Transverse colon (tissue), 3 donors: Measurements from ENCODE around the gene ARL5B.

Source experiments
- CTCF ChIP-seq, 5 experiments: fragments of 200-600 bp in 3 of 5; fragments of 450-650 bp in 2 of 5; sonication (generic) in 3 of 5; IDR thresholded peaks; 1 replicate in 2 of 5; 2 replicates in 3 of 5; pipeline ENCODE4 v1.5.1; 2016 to 2017; ENCODE audit warnings: antibody characterized with exemption in 5 of 5, inconsistent platforms in 3 of 5, mild to moderate bottlenecking in 2 of 5, moderate library complexity in 1 of 5
- POLR2A ChIP-seq: fragments of 450-650 bp; IDR thresholded peaks from one replicate; pipeline ENCODE4 v1.6.1; 2016; ENCODE audit warnings: antibody characterized with exemption, mild to moderate bottlenecking, moderate library complexity

- no peak for TF ChIP-seq CTCF (IDR thresholded peaks at IDR 0.05)
- no peak for TF ChIP-seq POLR2A
Measured at GRCh38 chr10:18687195-18687594, 28.0 kb downstream of the ARL5B start.
